ENCODE measurements around the gene RNF208. TPM values are rescaled to one million over a fixed set of nuclear protein-coding genes. Genes with fewer than 3 reads are reported as not detected.

Gene RNF208
- total RNA-seq, 1 experiment from 2014 or later: not detected

DNA sequence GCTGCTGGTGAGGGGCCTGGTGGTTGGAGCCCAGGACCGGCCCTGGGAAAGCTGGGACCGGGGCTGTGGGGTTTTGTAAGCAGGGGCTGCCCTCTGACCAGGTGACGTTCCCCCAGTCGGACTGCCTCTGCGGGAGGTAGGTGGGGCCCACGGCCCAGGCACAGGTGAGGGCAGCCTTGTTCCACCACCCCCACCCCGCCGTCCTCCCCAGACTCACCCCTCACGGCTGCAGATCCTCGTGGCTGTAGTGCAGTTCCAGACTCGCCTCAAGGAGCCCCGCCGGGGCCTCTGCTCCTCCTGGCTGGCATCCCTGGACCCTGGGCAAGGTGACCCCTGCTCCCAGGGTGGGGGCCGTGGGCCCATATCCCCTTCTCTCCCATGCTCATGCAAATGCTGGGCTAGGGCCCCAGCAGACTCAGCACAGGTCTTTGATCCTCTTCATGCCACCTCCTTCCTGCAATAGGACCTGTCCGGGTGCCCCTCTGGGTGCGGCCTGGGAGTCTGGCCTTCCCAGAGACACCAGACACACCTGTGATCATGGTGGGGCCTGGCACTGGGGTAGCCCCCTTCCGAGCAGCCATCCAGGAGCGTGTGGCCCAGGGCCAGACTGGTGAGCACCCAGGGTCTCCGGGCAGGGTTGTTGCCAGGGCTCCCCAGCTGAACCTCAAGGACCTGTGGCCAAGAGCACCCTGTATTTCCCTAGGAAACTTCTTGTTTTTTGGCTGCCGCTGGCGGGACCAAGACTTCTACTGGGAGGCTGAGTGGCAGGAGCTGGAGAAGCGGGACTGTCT is 6.6 kb downstream of the RNF208 start:
- DNase-seq (ENCODE audit: low read depth): no peak

DNA sequence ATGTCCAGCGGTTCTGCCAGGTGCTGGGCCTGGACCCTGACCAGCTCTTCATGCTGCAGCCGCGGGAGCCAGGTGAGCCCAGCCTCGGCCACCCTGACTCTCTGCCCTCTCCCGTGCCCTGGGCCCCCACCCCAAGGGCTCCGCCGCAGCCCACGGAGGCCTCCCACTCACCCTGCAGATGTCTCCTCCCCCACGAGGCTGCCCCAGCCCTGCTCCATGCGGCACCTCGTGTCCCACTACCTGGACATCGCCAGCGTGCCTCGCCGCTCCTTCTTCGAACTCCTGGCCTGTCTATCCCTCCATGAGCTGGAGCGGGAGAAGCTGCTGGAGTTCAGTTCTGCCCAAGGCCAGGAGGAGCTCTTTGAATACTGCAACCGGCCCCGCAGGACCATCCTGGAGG is 7.4 kb downstream of the RNF208 start:
- DNase-seq (ENCODE audit: low read depth): no peak

DNA sequence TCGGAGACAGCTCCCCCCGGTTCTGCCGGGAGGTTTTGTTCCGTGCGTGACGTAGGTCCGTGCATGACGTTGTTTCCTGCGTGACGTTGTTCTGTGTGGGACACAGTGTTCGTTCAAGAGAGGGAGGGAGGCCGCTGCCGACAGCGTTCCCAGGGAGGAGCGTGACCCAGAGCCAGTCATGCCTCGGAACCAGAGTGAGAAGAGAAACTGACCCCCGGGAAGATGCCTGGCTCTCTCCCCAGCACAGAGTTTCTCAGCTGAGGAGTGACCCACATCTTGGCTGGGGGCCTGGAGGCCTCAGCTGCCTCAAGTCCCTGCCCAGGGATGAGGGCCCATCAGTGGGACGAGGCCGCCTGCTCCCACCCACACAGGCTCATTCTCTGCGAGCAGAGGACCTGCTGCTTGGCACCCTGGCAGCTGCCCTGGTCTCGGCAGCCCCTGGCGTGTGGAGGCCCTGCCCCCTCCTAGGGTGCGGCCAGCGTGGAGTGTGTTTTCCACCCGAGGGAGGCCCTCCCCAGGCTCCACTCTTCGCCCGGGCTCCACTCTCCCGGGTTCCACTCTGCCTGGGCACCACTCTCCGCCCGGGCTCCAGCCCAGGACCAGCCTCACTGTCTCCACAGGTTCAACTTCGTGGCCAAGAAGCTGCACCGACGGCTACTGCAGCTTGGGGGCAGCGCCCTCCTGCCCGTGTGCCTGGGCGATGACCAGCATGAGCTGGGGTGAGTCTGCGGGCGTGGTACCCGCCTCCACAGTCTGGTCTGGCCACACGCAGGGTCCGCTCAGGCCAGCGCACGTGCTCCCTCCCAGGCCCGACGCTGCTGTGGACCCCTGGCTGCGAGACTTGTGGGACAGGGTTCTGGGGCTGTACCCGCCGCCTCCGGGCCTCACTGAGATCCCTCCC is 8.6 kb downstream of the RNF208 start:
- DNase-seq (ENCODE audit: low read depth): no peak

DNA sequence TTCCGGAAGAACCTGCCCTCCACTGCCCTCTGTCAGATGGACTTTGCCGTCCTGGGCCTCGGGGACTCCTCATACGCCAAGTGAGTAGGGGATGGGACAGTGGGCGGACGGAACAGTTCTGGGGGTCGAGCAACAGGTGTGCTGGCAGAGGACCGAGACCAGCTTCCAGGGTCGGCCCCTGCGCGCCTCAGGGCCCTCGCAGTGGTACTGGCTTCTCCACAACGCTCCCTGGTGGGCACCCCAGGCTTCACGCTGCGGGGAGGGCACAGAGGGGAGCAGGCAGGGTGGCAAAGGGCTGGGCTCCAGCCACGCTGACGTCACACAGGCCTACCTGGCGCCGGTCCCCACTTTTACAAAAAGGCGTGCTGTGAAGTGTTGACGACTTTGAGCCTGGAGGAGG is 9.5 kb downstream of the RNF208 start:
- DNase-seq (ENCODE audit: low read depth): no peak

DNA sequence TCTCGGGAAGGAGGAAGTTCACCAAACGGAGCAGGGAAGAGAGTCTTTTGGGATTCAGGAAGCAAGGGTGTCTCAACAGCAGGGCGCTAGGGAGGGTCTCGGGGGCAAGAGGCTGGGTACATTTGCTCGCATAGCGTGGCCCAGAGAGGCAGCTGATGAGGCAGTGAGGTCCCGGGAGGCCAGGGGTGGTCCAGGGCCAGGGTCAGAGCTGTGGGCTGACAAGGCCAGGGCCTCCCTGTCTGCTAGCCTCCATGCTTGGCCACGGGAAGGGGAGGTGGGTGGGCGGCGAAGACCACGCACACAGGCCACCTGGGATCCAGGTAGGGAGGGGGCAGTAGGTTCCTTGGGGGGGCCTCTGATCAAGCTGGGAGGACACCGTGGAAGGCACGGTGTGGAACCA is 10.5 kb downstream of the RNF208 start:
- no peak for DNase-seq (ENCODE audit: low read depth)

DNA sequence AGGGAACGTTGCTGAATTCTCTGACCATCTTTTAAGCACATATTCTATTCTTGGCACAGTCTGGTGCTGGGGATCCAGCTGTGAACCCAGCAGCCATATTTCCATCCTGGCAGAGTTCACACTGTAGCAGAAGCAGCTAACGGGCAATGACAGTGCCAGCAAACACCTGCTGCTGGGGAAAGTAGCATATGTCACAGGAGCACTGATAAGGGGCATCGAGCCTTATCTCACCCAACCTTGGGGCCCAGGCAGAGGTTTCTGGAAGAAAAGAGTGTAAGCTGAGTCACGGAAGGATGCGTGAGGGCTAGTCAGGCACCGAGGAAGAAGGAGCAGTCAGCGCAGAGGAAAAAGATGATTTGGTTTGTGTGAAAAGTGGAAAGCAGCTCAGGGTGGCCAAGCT is 15.4 kb downstream of the RNF208 start:
- DNase-seq (ENCODE audit: low read depth): no peak

DNA sequence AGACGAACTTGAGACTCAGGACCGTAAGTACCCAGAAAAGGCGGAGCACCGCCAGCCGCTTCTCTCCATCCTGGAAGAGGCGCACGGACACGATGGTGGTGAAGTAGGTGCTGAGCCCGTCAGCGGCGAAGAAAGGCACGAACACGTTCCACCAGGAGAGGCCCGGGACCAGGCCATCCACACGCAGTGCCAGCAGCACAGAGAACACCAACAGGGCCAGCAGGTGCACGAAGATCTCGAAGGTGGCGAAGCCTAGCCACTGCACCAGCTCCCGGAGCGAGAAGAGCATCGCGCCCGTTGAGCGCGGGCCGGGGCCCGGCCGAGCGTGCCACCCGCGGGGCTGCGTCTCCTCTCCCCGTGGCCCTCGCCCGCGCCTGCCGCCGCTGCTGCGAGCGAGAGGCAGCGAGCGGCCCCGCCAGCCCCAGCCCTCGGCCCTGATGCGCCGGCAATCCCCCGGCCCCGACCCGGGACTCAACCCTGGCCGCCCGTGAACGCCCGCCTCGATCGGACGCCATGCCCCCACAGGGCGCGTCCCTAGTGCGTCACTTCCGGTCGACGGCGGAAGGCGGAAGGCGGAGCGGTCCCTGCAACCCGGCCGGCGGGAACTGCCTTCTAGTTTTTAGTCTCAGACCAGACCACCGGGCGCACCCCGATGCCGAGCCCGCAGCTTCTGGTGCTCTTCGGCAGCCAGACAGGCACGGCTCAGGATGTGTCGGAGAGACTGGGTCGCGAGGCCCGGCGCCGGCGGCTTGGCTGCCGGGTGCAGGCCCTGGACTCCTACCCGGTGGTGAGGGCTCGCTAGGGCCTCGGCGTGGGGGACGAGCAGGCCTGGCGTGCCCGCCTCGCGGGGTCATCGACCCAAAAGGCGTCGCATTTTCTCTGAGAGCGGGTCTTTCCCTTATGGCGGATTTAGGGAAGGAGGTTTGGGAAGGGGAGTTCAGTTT is 16.6 kb downstream of the RNF208 start, which contains the start of the genes NDOR1 and TMEM203:
TSS of gene NDOR1 (plus strand) at position 575 of the 944 bp plus-strand sequence. CDS start at position 653, 78 bp downstream.
TSS of gene TMEM203 (minus strand) at position 523 of the 944 bp plus-strand sequence. CDS start at position 289, 234 bp downstream.
- peak; percentile 82 for DNase-seq (ENCODE audit: low read depth)

DNA sequence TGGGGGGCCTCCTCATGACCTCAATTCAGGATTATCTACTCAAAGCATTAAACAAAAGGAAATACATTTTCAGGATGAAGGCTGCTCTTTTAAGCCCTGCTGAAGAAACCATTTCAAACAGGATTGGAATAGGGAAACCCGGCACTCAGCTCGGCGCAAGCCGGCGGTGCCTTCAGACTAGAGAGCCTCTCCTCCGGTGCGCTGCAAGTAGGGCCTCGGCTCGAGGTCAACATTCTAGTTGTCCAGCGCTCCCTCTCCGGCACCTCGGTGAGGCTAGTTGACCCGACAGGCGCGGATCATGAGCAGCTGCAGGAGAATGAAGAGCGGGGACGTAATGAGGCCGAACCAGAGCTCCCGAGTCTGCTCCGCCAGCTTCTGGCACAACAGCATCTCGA is 17.3 kb downstream of the RNF208 start:
- no peak for DNase-seq (ENCODE audit: low read depth)

DNA sequence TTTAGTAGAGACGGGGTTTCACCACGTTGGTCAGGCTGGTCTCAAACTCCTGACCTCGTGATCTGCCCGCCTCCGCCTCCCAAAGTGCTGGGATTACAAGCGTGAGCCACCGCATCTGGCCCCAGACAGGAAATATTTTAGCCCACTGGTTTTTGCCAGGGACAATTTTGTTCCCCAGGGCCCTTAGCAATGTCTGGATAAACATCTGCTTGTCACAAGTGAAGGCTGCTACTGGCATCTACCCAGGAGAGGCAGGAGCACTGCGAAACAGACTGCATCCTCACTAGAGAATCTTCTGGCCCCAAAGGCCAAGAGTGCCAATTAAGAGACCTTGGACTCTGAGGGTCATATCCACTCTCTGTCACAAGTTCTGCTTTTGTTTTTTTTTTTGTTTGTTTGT is 19.1 kb downstream of the RNF208 start:
- no peak for DNase-seq (ENCODE audit: low read depth)

DNA sequence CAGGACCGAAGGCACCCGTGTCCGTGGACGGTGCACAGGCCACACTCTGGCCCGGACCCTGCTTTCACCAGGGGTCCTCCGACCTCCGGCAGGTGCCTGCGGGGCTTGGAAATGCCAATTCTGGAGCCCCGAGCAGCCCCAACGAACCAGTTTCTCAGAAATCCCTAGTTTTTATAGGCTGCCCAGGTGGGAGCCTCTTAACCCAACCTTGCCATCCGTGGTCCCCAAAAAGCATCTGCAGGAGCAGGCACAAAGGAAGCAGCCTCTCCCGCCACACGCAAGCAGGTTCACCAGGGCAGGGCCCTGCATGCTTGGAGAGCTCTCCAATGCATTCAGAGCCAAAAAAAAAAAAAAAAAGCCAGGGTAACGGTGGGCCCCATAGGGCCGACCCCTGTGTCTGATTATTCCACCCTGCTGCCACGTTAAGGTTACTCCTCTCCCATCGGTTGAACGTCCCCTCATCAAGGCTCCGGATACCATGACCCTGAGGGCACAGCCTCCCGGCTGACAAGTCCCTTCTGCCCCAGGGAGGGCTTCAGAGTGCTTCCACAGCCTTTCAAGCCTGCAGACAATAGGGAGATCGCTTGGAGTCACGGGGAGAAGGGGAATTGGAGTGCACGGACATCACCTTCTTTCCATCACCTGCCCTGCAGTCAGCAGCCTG is 20.7 kb downstream of the RNF208 start:
- no peak for DNase-seq (ENCODE audit: low read depth)

DNA sequence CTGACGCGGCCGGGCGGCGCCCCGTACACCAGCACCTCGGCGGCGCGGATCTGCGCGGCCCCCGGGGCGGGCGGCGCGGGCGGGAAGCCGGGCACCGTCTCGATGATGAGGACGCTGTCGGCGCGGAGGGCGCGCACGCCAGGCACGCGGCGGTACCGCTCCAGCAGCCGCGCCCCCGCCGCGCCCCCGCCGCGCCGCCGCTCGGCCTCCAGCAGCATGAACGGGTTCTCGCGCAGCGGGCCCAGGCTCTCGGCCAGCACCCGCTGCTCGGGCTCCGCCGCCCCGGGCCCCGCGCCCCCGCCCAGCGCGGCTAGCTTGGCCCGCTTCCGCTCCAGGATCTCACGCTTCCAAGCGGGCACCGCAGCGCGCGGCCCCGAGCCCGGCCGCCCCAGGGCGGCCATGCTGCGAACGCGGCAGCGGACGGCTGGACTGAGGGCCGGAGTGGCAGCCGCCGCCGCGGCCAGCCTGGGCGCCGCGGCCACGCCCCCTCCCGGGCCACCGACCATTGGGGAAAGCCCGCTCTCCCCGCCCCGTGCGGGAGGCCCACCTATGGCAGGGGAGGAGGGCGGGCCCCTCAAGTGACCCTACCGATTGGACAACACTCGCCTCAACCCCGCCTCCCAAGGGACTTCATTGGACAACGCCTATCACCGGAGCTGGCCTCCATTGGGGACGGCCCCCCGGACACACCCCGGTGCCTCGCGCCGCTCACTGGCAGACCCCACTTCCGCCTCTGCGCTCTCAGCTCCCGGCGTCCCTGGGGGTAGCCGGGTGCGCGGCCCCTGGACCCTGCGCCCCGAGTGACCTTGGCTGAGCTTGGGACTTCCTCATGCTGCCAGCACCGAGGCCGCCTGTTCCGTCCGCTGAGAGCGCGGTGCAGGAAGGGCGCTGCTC is 21.5 kb downstream of the RNF208 start, which contains the start of gene TPRN:
TSS of gene TPRN (minus strand) at position 431 of the 894 bp plus-strand sequence. CDS start at position 401, 30 bp downstream.
- DNase-seq (ENCODE audit: low read depth): peak; percentile 99

DNA sequence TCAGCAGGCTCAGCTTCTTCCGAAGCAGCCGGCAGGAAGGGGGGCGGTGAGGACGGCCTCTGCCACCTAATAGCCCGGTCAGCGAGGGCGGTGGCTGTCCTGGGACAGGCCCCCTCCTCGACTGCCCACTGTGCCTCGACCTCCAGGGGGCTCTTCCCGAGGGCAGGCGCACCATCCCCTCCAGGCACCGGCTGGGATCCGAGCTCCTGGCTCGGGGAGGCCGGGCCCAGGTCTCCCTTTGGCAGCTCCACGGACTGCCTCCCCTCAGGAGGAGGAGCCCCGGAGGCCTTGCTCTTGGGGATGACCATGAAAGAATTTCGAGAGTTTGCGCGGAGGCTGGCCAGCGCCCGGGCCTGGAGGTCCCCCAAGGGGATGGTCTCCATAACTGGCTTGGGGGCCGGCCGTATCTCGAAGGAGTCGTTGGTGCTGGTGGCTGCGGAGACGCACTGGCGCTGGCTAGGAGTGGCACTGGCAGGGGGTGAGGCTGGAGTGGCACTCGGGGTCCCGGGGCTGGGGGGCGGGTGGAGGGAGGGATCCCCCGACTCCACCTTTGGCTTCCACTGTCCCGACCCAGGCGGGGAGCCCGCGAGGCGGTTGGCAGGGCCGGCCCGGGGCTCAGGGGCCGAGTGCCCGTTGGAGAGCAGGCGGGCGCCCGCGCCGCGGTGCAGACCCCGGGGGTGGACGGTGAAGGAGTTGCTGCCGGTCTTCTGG is 22.5 kb downstream of the RNF208 start:
- DNase-seq (ENCODE audit: low read depth): no peak

DNA sequence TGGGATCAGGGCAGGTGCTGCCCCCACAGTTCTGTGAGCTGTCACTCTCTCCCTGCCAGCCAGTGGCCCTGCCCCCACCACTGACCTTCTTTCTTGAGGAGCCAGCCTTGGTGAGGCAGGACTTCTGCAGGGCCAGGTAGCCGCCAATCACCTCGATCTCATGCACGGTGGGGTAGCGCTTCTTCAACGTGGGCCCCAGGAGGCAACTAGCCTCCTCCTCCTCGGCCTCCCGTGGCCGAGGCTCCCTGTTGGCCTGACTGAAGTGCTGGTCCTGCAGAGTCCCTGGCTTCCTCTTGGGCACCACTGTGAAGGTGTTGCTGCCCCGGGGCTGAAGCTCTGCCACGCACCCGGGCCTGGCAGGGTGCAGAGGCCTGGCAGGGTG is 23.1 kb downstream of the RNF208 start:
- no peak for DNase-seq (ENCODE audit: low read depth)

DNA sequence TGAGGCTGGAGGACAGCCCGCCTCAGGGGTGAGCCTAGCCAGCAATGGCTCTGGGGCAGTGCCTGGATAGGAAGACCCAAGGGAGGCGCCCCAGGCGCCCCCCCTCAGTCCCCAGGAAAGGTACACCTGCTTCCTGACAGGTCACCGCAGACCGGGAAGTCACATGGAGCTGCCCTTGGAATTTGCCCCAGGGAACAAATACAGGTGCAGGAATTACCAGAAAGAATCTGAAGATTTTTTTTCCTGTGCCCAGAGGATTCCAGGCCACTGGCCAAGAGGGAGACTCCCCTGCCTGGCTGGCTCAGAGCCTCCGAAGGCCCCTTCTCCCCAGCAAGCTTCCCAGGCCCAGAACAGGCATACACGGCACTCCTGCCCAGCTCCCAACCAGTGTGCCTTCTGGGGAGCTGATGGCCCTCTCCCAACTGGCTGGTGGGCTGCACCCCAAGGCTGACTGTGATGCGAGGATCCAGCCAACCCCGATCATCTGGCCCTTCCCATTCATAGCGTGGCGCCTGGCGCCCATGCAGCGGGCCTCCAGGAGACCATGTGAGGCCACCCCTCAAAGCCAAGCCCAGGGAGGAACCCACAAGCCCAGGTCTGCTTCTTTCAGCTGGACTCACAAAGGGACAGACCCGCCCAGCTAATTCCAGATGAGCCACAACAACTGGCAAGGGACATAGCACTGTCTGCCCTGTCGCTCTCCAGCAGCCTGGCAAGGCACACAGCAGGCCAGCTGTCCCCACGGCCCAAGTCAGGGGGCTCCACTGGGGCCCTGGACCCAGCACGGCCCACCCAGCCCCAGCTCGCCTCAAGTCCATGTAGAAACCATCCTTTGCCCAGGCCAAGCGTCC is 23.8 kb downstream of the RNF208 start:
- no peak for DNase-seq (ENCODE audit: low read depth)

DNA sequence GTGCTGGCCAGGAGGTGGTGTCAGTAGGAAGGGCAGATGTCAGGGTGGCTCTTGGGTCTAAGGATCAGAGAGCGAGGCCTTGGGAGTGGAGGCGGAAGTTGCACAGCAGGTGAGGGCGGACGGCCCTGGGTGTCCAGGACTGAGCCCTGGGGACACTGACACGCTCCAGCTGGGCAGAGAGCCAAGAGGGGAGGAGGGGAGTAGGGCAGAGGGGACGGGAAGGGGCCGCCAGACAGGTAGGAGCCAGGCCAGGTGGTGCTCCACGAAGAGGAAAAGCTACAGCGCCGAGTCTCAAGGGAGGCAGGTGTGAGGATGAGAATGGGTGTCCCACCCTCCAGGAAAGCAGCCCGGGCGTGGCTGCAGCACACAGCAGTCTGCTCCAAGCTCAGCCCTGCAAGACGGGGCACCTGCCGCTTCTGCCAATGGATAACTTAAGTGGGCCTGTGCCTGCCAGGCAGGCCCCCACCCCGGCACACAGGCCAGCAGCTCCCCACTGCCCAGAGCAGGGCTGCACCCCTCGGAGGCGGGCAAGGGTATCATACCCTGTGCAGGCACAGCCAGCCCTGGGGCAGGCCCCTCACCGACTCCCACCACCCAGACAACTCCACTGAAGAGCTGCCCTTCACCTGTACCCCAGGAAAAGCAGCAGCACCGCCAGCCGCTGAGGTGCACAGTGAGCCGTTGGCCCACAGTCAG is 26.4 kb downstream of the RNF208 start:
- no peak for DNase-seq (ENCODE audit: low read depth)

DNA sequence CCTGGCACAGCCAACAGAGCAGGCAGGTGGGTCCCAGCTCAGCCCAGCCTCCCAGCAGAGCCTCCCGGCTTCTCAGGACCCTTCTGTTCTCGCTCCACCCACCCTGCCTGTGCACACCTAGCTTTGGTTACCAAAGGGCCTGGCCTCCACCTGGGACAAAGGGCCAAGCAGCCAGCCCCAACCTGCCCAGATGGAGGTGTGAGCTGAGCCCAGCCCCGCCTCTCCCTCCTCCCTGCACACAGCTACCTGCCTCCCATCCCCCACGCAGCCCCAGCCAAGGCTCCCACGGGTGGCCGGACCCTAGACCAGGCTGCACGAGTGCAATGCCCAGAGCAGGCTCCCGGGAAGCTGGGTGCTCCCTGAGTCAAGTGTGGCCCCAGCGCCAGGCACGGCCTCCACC is 27.1 kb downstream of the RNF208 start:
- no peak for DNase-seq (ENCODE audit: low read depth)

DNA sequence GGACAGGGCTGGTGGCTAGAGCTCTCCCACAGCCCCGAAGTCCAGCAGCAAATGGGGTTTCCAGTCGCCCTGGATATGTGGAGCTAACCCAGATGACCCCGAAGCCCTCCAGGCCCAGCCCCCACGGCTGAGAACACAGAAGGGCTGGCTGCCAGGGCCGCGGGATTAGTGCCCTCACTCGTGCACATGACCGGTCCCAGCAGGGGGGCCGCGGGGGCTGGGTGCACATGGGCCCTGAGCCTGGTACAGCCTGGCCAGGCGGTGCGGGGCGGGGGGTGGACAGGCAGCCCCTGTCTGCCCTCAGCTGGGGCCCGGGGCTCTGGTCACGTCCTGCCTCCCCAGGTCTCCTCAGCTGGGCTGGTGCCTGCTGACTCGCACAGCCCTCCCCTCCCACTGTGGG is 27.7 kb downstream of the RNF208 start:
- DNase-seq (ENCODE audit: low read depth): no peak
